Fibroblast of lung (primary cell): ENCODE data around the gene NFATC4. TPM values are rescaled to one million over a fixed set of nuclear protein-coding genes. Genes with fewer than 3 reads are reported as not detected.
A peak's percentile ranks its signal among the peaks of the same experiment; 100 is the strongest.

Experiments
- DNase-seq, 2 donors: peaks; one replicate each; pipeline versions ENCODE4 v3.0.0 to v3.0.0-alpha.2; 2010; ENCODE audit warnings: low read depth in 2 of 2
- H2AFZ ChIP-seq: 2 replicates; pipeline ENCODE4 v1.5.1; 2012; ENCODE audit warnings: low read length, control low read depth, inconsistent platforms
- H3K27ac ChIP-seq: 2 replicates; pipeline ENCODE4 v1.5.1; 2011; ENCODE audit warnings: low read length, control low read depth; ENCODE audit not compliant: insufficient read depth
- H3K27me3 ChIP-seq: 2 replicates; pipeline ENCODE4 v1.5.1; 2011; ENCODE audit warnings: mild to moderate bottlenecking, low read length; ENCODE audit not compliant: control insufficient read depth, insufficient read depth
- H3K36me3 ChIP-seq: 2 replicates; pipeline ENCODE4 v1.5.1; 2011; ENCODE audit warnings: low read length; ENCODE audit not compliant: control insufficient read depth, insufficient read depth
- H3K4me1 ChIP-seq: 2 replicates; pipeline ENCODE4 v1.5.1; 2011; ENCODE audit warnings: low read length; ENCODE audit not compliant: control insufficient read depth, insufficient read depth; ENCODE audit errors: extremely low read depth
- H3K4me2 ChIP-seq: 2 replicates; pipeline ENCODE4 v1.5.1; 2011; ENCODE audit warnings: low read length, control low read depth; ENCODE audit not compliant: insufficient read depth; ENCODE audit errors: extremely low read depth
- H3K4me3 ChIP-seq, 4 experiments: fragments of 200-600 bp in 1 of 4; sonication (generic) in 1 of 4; replicated peaks in 1 of 4; 2 replicates each; pipeline ENCODE4 v1.5.1; 2011 to 2016; ENCODE audit warnings: low read length in 4 of 4, low read depth in 3 of 4, mild to moderate bottlenecking in 3 of 4, control low read depth in 2 of 4, inconsistent platforms in 1 of 4, mixed read lengths in 1 of 4; ENCODE audit not compliant: insufficient read depth in 1 of 4; ENCODE audit errors: control extremely low read depth in 1 of 4
- H3K79me2 ChIP-seq: 2 replicates; pipeline ENCODE4 v1.5.1; 2012; ENCODE audit warnings: mild to moderate bottlenecking, low read length, inconsistent platforms; ENCODE audit not compliant: control insufficient read depth, insufficient read depth
- H3K9ac ChIP-seq: 2 replicates; pipeline ENCODE4 v1.5.1; 2011; ENCODE audit warnings: mild to moderate bottlenecking, low read length, control low read depth; ENCODE audit not compliant: insufficient read depth
- H3K9me3 ChIP-seq: 2 replicates; pipeline ENCODE4 v1.5.1; 2012; ENCODE audit warnings: low read depth, low read length; ENCODE audit not compliant: control insufficient read depth, insufficient read depth
- H4K20me1 ChIP-seq: 2 replicates; pipeline ENCODE4 v1.5.1; 2011; ENCODE audit warnings: low read length; ENCODE audit not compliant: control insufficient read depth, insufficient read depth; ENCODE audit errors: extremely low read depth
- EZH2 ChIP-seq: IDR thresholded peaks from 2 replicates; pipeline ENCODE4 v1.5.1; 2012; ENCODE audit warnings: low read length, control low read depth, mild to moderate bottlenecking; ENCODE audit errors: missing control alignments
- polyA plus RNA-seq, 2 donors: library from polyadenylated mRNA; depleted of rRNA in 1 of 2; stranded (reverse) in 1 of 2; unstranded in 1 of 2; fragments of >200 nt; gene quantifications; 2 replicates each; pipeline ENCODE4 v1.2.1, GENCODE V29; 2011 to 2012; ENCODE audit warnings: missing spikeins in 1 of 2
- total RNA-seq: library from RNA; depleted of rRNA; stranded (reverse); fragments of >200 nt; gene quantifications from 2 replicates; pipeline ENCODE4 v1.2.1, GENCODE V29; 2014
- TF ChIP-seq, protein P1 (sequence below), 2 donors: IDR thresholded peaks in 1 of 2; conservative IDR thresholded peaks in 1 of 2; 1 replicate in 1 of 2; 2 replicates in 1 of 2; pipeline ENCODE4 v1.5.1; 2011 to 2012; ENCODE audit warnings: low read length in 2 of 2, control low read depth in 1 of 2, inconsistent platforms in 1 of 2, low read depth in 1 of 2, mild to moderate bottlenecking in 1 of 2

NFATC4 gene
- total and polyA plus RNA-seq, 2 donors (not counting 1 experiment from before 2014, with no cell fraction given) = 27.1 to 59.9 TPM

DNA sequence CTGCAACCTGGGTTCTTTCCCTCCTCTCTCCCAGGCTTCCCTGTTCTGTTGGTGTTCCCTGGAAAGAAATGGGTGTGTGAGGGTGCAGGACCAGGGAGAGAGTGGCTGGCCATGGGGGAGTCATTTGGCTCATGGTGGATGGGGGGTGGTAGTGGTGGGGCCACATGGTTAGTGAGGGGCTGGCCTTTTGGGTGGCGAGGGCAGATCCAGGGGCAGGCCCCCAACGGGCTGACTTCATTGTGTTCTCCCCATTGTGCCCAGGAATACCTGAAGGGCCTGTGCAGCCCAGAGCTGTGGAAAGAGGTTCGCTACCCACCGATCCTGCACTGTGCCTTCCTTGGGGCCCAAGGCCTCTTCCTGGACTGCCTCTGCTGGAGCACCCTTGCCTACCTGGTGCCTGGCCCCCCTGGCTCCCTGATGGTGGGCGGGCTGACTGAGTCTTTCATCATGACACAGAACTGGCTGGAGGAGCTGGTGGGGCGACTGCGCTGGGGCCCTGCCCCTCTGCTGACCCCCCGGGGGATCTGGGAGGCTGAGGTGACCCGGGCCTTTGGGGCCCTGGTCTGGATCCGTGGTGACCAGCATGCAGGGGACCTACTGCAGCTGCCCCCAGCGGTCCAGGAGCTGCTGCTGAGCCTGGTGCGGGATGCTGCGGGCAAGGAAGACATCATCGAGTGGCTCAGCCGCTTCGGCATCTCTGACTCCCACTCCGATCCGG is 39.8 kb downstream of the NFATC4 start:
- Histone ChIP-seq H3K9me3 (no peaks in the 10 kb centered on the region), H2AFZ (no peak overlapping the region), H3K9ac (no peak overlapping the region), H3K27me3 (no peaks in the 10 kb centered on the region), H3K4me2 (no peak overlapping the region), H3K4me1 (peaks cover 7% of the 10 kb centered on the region), H3K4me3 (no peak overlapping the region), H3K79me2 (no peaks in the 10 kb centered on the region), H3K36me3 (no peaks in the 10 kb centered on the region), H4K20me1 (no peaks in the 10 kb centered on the region), H3K27ac (no peak overlapping the region)
- no peak for DNase-seq
- no peak for TF ChIP-seq EZH2
- TF ChIP-seq, protein P1, sequence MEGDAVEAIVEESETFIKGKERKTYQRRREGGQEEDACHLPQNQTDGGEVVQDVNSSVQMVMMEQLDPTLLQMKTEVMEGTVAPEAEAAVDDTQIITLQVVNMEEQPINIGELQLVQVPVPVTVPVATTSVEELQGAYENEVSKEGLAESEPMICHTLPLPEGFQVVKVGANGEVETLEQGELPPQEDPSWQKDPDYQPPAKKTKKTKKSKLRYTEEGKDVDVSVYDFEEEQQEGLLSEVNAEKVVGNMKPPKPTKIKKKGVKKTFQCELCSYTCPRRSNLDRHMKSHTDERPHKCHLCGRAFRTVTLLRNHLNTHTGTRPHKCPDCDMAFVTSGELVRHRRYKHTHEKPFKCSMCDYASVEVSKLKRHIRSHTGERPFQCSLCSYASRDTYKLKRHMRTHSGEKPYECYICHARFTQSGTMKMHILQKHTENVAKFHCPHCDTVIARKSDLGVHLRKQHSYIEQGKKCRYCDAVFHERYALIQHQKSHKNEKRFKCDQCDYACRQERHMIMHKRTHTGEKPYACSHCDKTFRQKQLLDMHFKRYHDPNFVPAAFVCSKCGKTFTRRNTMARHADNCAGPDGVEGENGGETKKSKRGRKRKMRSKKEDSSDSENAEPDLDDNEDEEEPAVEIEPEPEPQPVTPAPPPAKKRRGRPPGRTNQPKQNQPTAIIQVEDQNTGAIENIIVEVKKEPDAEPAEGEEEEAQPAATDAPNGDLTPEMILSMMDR (conservative IDR thresholded peaks at IDR 0.05 in 1 of 2, IDR thresholded peaks at IDR 0.05 in 1 of 2; ENCODE audit: low read depth in 1 of 2, low read length in 2 of 2) = no peak

DNA sequence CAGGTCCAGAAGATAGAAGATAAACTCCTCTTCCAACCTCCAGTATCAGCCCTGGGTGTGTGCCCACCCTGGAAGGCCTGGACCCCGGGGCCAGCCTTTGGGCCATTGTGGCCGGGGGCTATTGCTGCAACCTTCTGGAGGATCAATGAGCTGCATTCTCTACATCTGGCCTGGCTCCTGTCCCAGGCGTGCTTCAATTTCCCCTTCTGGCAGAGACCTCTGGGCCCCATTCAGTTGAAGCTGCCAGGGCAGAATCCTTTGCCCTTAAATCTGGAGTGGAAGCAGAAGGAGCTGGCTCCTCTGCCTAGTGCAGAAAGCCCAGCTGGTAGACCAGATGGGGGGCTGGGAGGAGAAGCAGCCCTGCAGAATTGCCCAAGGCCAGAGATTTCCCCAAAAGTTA is 40.8 kb downstream of the NFATC4 start:
- no peak overlapping the region for H3K27ac ChIP-seq
- H3K9ac ChIP-seq = no peak overlapping the region
- no peak overlapping the region for H3K4me2 ChIP-seq
- H4K20me1 ChIP-seq = no peaks in the 10 kb centered on the region
- no peaks in the 10 kb centered on the region for H3K9me3 ChIP-seq
- no peak for TF ChIP-seq EZH2
- peak in 1 of 2 donors; percentile 43 for DNase-seq
- H3K4me1 ChIP-seq = no peaks in the 10 kb centered on the region
- H3K4me3 ChIP-seq = no peak overlapping the region
- H2AFZ ChIP-seq = no peak overlapping the region
- H3K36me3 ChIP-seq = no peaks in the 10 kb centered on the region
- H3K79me2 ChIP-seq = no peaks in the 10 kb centered on the region
- H3K27me3 ChIP-seq = no peaks in the 10 kb centered on the region

DNA sequence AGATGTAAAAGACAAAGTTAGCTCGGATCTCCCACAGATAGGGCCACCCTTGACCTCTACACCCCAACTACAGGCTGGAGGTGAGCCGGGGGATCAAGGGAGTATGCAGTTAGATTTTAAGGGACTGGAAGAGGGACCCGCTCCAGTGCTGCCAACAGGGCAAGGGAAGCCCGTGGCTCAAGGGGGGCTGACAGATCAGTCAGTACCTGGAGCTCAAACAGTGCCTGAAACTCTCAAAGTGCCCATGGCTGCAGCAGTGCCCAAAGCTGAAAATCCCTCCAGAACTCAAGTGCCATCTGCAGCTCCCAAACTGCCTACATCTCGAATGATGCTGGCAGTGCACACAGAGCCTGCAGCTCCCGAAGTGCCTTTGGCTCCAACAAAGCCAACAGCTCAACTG is 41.2 kb downstream of the NFATC4 start:
- H3K27me3 ChIP-seq = no peaks in the 10 kb centered on the region
- no peaks in the 10 kb centered on the region for H3K36me3 ChIP-seq
- no peak overlapping the region for H3K9ac ChIP-seq
- no peaks in the 10 kb centered on the region for H4K20me1 ChIP-seq
- DNase-seq = no peak
- H3K4me1 ChIP-seq = no peaks in the 10 kb centered on the region
- H3K4me2 ChIP-seq = no peak overlapping the region
- no peaks in the 10 kb centered on the region for H3K9me3 ChIP-seq
- no peak overlapping the region for H2AFZ ChIP-seq
- H3K79me2 ChIP-seq = no peaks in the 10 kb centered on the region
- TF ChIP-seq, protein P1 (conservative IDR thresholded peaks at IDR 0.05 in 1 of 2, IDR thresholded peaks at IDR 0.05 in 1 of 2; ENCODE audit: low read depth in 1 of 2, low read length in 2 of 2) = no peak
- no peak for TF ChIP-seq EZH2
- no peak overlapping the region for H3K4me3 ChIP-seq
- H3K27ac ChIP-seq = no peak overlapping the region
